GM23338 (cell line): ENCODE measurements around the gene TMEM256. TPM values are rescaled to one million over a fixed set of nuclear protein-coding genes. Genes with fewer than 3 reads are reported as not detected.
"Not testable (repeated sequence)": the region's sequence is repeated elsewhere in the genome, so short reads cannot be mapped to it uniquely, and the experiment has no call there.

Experiments
- ATAC-seq: fragments of 200-7000 bp; cut with Tn5 transposase; 3 replicates; pipeline ENCODE4 v1.9.1; 2020
- DNase-seq: peaks from one replicate; pipeline ENCODE4 v3.0.0-alpha.2; 2015; ENCODE audit warnings: low spot score
- H2AFZ ChIP-seq: fragments of 200-600 bp; sonication (generic); 2 replicates; pipeline ENCODE4 v1.8.0; 2016; ENCODE audit warnings: antibody characterized with exemption, mild to moderate bottlenecking, moderate library complexity
- H3F3A ChIP-seq: fragments of 200-600 bp; sonication (generic); replicated peaks from 2 replicates; pipeline ENCODE4 v1.8.0; 2017; ENCODE audit warnings: antibody characterized with exemption, mixed run types, low read depth
- H3K27ac ChIP-seq: fragments of 200-600 bp; sonication (generic); 2 replicates; pipeline ENCODE4 v1.6.1; 2016; ENCODE audit warnings: low read depth
- H3K27me3 ChIP-seq: fragments of 200-600 bp; sonication (generic); 2 replicates; pipeline ENCODE4 v1.8.0; 2016; ENCODE audit warnings: mild to moderate bottlenecking, mixed run types, moderate library complexity; ENCODE audit not compliant: insufficient read depth
- H3K36me3 ChIP-seq: fragments of 200-600 bp; sonication (generic); 2 replicates; pipeline ENCODE4 v1.8.0; 2016; ENCODE audit warnings: mild to moderate bottlenecking; ENCODE audit not compliant: insufficient read depth
- H3K4me1 ChIP-seq: fragments of 200-600 bp; sonication (generic); 2 replicates; pipeline ENCODE4 v1.8.0; 2016; ENCODE audit warnings: mild to moderate bottlenecking, moderate library complexity; ENCODE audit not compliant: insufficient read depth
- H3K4me2 ChIP-seq: fragments of 200-600 bp; sonication (generic); 2 replicates; pipeline ENCODE4 v1.7.1; 2017; ENCODE audit warnings: mixed run types
- H3K4me3 ChIP-seq: fragments of 200-600 bp; sonication (generic); 2 replicates; pipeline ENCODE4 v1.6.1; 2016; ENCODE audit warnings: mixed run types
- H3K79me2 ChIP-seq: fragments of 200-600 bp; sonication (generic); replicated peaks from 2 replicates; pipeline ENCODE4 v1.8.0; 2017; ENCODE audit warnings: mild to moderate bottlenecking; ENCODE audit not compliant: insufficient read depth
- H3K9me2 ChIP-seq: fragments of 200-600 bp; sonication (generic); 2 replicates; pipeline ENCODE4 v1.8.0; 2017; ENCODE audit not compliant: insufficient read depth
- H4K20me1 ChIP-seq: fragments of 200-600 bp; sonication (generic); replicated peaks from 2 replicates; pipeline ENCODE4 v1.8.0; 2017; ENCODE audit warnings: mild to moderate bottlenecking; ENCODE audit not compliant: insufficient read depth
- H3K27ac Mint-ChIP-seq: 2 replicates; pipeline ENCODE4 v1.8.0; 2020; ENCODE audit warnings: inconsistent platforms, mild to moderate bottlenecking, moderate library complexity, mixed read lengths
- H3K27me3 Mint-ChIP-seq: 3 replicates; pipeline ENCODE4 v1.8.0; 2022; ENCODE audit warnings: low read depth, mild to moderate bottlenecking, moderate library complexity, mixed read lengths, inconsistent platforms; ENCODE audit not compliant: insufficient read depth, poor library complexity
- H3K36me3 Mint-ChIP-seq: 3 replicates; pipeline ENCODE4 v1.8.0; 2021; ENCODE audit warnings: low read depth, mild to moderate bottlenecking, inconsistent platforms, moderate library complexity, mixed read lengths
- H3K4me1 Mint-ChIP-seq: 3 replicates; pipeline ENCODE4 v1.8.0; 2020; ENCODE audit warnings: mild to moderate bottlenecking, inconsistent platforms, mixed read lengths
- H3K4me3 Mint-ChIP-seq: 3 replicates; pipeline ENCODE4 v1.8.0; 2021; ENCODE audit warnings: moderate library complexity, mild to moderate bottlenecking, inconsistent platforms, mixed read lengths
- H3K9me3 Mint-ChIP-seq: 3 replicates; pipeline ENCODE4 v1.8.0; 2020; ENCODE audit warnings: moderate library complexity, mild to moderate bottlenecking, inconsistent platforms, mixed read lengths
- STAT1 ChIP-seq: IDR thresholded peaks from one replicate; pipeline ENCODE4 v1.6.1; 2016; ENCODE audit warnings: antibody characterized with exemption; ENCODE audit not compliant: unreplicated experiment
- polyA plus RNA-seq: library from polyadenylated mRNA; unstranded; fragments of >200 nt; fragmentation: Nextera tagmentation; extraction: Ambion mirVana; gene quantifications from 2 replicates; pipeline ENCODE4 v1.2.1, GENCODE V29; 2016
- total RNA-seq: library from RNA; depleted of rRNA; stranded (reverse); fragments of >200 nt; shearing (Covaris generic); gene quantifications from 2 replicates; pipeline ENCODE4 v1.2.3, GENCODE V29; 2014
- TF ChIP-seq, protein P1 (sequence below), 2 experiments: fragments of 200-600 bp in 1 of 2; sonication (generic) in 1 of 2; conservative IDR thresholded peaks; 2 replicates each; pipeline versions ENCODE4 v1.5.1 to v1.6.1; 2016 to 2017; ENCODE audit warnings: antibody characterized with exemption in 2 of 2, low read depth in 2 of 2, mild to moderate bottlenecking in 2 of 2, moderate library complexity in 1 of 2
- TF ChIP-seq, protein P2 (sequence below): IDR thresholded peaks from one replicate; pipeline ENCODE4 v1.6.1; 2018; ENCODE audit warnings: antibody characterized with exemption; ENCODE audit not compliant: unreplicated experiment

The TMEM256 gene
- total and polyA plus RNA-seq, 2 experiments from 2014 or later: 127 to 197 TPM

DNA sequence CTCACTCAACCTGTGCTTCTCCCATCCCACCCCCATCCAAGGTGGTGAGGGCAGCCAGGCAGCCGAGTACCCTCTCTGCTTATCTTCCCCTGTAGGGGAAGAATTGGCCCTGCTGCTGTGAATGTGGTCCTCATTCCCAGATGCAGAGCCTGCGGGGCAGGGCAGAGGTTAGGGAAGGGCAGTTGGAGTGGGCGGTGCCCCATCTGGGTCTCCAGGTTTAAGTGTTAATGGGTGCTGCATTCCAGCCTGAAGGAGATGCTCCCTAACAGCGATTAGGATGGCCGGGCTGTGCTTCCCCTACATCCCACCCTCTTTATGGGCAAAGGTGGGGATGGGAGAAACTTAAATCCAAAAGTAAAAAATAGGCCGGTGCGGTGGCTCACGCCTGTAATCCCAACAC is 36.8 kb downstream of the TMEM256 start:
- peaks cover 9% of the 10 kb centered on the region for H3K27me3 Mint-ChIP-seq
- H3K9me3 Mint-ChIP-seq: no peaks in the 10 kb centered on the region
- H3K4me3 Mint-ChIP-seq: no peak overlapping the region
- ATAC-seq (peak; percentile 83), DNase-seq (peak; percentile 64)
- Histone ChIP-seq H3K4me1 (peaks cover 28% of the 10 kb centered on the region), H3K79me2 (no peaks in the 10 kb centered on the region), H3K4me2 (peak overlapping the region; percentile 68), H3F3A (0 out of 2 replicates have a peak, but pooled peaks cover 5% of the 10 kb centered on the region), H2AFZ (no peak overlapping the region), H3K27ac (0 out of 2 replicates have a peak overlapping the region, but pooled peaks have one; percentile 63), H3K4me3 (0 out of 2 replicates have a peak overlapping the region, but pooled peaks have one; percentile 26), H4K20me1 (no peaks in the 10 kb centered on the region), H3K36me3 (no peaks in the 10 kb centered on the region), H3K9me2 (no peaks in the 10 kb centered on the region), H3K27me3 (no peaks in the 10 kb centered on the region)
- TF ChIP-seq, protein P1, sequence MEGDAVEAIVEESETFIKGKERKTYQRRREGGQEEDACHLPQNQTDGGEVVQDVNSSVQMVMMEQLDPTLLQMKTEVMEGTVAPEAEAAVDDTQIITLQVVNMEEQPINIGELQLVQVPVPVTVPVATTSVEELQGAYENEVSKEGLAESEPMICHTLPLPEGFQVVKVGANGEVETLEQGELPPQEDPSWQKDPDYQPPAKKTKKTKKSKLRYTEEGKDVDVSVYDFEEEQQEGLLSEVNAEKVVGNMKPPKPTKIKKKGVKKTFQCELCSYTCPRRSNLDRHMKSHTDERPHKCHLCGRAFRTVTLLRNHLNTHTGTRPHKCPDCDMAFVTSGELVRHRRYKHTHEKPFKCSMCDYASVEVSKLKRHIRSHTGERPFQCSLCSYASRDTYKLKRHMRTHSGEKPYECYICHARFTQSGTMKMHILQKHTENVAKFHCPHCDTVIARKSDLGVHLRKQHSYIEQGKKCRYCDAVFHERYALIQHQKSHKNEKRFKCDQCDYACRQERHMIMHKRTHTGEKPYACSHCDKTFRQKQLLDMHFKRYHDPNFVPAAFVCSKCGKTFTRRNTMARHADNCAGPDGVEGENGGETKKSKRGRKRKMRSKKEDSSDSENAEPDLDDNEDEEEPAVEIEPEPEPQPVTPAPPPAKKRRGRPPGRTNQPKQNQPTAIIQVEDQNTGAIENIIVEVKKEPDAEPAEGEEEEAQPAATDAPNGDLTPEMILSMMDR (conservative IDR thresholded peaks at IDR 0.05; ENCODE audit: low read depth in 2 of 2): peak in 1 of 2 experiments; percentile 20; a peak in 2 of 4 replicates
- TF ChIP-seq STAT1: no peak
- H3K27ac Mint-ChIP-seq: no peak overlapping the region
- H3K4me1 Mint-ChIP-seq: peaks cover 26% of the 10 kb centered on the region
- H3K36me3 Mint-ChIP-seq: no peaks in the 10 kb centered on the region

DNA sequence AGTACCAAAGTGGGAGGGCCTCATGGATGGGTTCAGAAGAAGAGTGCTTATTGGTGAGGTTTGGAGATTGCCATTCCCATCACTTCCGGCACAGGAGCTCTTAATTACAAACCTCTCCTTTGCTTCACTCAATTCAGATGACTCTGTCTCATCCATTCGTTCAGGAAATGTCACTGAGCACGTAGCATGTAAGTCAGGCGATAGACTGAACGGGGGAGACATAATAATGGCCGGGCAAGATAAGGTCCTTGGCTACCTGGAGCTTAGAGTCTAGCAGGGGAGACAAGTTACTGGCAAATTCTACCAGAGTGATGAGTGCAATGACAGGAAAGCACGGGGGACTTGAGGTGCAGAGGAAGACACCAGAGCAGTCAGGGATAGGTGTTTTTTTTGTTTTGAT is 37.9 kb downstream of the TMEM256 start:
- H3K4me2 ChIP-seq, H3F3A ChIP-seq, H3K4me3 Mint-ChIP-seq, H3K36me3 Mint-ChIP-seq, H3K27ac ChIP-seq, H3K27me3 ChIP-seq, DNase-seq, H3K36me3 ChIP-seq, H3K4me3 ChIP-seq, H3K9me2 ChIP-seq, H3K27me3 Mint-ChIP-seq, ATAC-seq, H2AFZ ChIP-seq, H3K79me2 ChIP-seq, H3K27ac Mint-ChIP-seq, H4K20me1 ChIP-seq, H3K9me3 Mint-ChIP-seq: not testable (repeated sequence)
- peaks cover 26% of the 10 kb centered on the region for H3K4me1 Mint-ChIP-seq
- peaks cover 28% of the 10 kb centered on the region for H3K4me1 ChIP-seq

DNA sequence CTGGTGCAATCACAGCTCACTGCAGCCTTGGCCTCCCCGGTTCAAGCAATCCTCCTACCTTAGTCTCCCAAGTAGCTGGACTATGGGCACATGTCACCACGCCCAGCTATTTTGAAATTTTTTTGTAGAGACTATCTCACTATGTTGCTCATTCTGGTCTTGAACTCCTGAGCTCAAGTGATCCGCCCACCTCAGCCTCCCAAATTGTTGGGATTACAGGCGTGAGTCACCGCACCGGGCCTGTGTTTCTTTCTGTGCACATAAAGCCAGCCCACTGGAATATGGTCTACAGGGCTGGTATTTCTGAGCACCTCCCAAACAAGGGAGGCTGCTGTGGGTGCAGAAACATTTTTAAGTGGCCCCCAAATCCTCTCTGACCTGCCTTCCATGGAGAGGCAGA is 40.6 kb downstream of the TMEM256 start:
- Histone ChIP-seq H3K27ac (no peak overlapping the region), H4K20me1 (no peaks in the 10 kb centered on the region), H3K4me1 (peaks cover 16% of the 10 kb centered on the region), H3K4me3 (no peak overlapping the region), H3K36me3 (no peaks in the 10 kb centered on the region), H2AFZ (no peak overlapping the region), H3F3A (0 out of 2 replicates have a peak, but pooled peaks cover 5% of the 10 kb centered on the region), H3K27me3 (no peaks in the 10 kb centered on the region), H3K79me2 (no peaks in the 10 kb centered on the region), H3K9me2 (no peaks in the 10 kb centered on the region), H3K4me2 (no peak overlapping the region)
- Mint-ChIP-seq H3K9me3 (no peaks in the 10 kb centered on the region), H3K4me3 (no peak overlapping the region), H3K27ac (no peak overlapping the region), H3K36me3 (no peaks in the 10 kb centered on the region), H3K27me3 (peaks cover 13% of the 10 kb centered on the region), H3K4me1 (peaks cover 12% of the 10 kb centered on the region)
- ATAC-seq (no peak), DNase-seq (no peak)
- TF ChIP-seq, protein P2, sequence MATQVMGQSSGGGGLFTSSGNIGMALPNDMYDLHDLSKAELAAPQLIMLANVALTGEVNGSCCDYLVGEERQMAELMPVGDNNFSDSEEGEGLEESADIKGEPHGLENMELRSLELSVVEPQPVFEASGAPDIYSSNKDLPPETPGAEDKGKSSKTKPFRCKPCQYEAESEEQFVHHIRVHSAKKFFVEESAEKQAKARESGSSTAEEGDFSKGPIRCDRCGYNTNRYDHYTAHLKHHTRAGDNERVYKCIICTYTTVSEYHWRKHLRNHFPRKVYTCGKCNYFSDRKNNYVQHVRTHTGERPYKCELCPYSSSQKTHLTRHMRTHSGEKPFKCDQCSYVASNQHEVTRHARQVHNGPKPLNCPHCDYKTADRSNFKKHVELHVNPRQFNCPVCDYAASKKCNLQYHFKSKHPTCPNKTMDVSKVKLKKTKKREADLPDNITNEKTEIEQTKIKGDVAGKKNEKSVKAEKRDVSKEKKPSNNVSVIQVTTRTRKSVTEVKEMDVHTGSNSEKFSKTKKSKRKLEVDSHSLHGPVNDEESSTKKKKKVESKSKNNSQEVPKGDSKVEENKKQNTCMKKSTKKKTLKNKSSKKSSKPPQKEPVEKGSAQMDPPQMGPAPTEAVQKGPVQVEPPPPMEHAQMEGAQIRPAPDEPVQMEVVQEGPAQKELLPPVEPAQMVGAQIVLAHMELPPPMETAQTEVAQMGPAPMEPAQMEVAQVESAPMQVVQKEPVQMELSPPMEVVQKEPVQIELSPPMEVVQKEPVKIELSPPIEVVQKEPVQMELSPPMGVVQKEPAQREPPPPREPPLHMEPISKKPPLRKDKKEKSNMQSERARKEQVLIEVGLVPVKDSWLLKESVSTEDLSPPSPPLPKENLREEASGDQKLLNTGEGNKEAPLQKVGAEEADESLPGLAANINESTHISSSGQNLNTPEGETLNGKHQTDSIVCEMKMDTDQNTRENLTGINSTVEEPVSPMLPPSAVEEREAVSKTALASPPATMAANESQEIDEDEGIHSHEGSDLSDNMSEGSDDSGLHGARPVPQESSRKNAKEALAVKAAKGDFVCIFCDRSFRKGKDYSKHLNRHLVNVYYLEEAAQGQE: no peak
- TF ChIP-seq, protein P1 (conservative IDR thresholded peaks at IDR 0.05; ENCODE audit: low read depth in 2 of 2): no peak
